ENCODE data around the gene PRTG. TPM values are rescaled to one million over a fixed set of nuclear protein-coding genes. Genes with fewer than 3 reads are reported as not detected.

PRTG gene
- total RNA-seq, 1 donor from 2014 or later: under 0.01 TPM

GRCh38 chr15:55638764-55639163 is 104.2 kb downstream of the PRTG start:
- Histone ChIP-seq H3K27me3 (ENCODE audit: control insufficient read depth, insufficient read depth, low read length) (no peaks in the 10 kb centered on the region), H3K4me3 (ENCODE audit: low read depth, low read length) (no peak overlapping the region), H3K36me3 (ENCODE audit: control insufficient read depth, insufficient read depth, low read length) (no peaks in the 10 kb centered on the region)
- DNase-seq (ENCODE audit: low read depth): no peak
- FAIRE-seq: no peak
- TF ChIP-seq CTCF (IDR thresholded peaks at IDR 0.05; ENCODE audit: insufficient read depth, low read length, severe bottlenecking): no peak

GRCh38 chr15:55637086-55637485 is 105.9 kb downstream of the PRTG start:
- H3K36me3 ChIP-seq (ENCODE audit: control insufficient read depth, insufficient read depth, low read length): no peaks in the 10 kb centered on the region
- H3K4me3 ChIP-seq (ENCODE audit: low read depth, low read length): no peak overlapping the region
- DNase-seq (ENCODE audit: low read depth) (no peak), FAIRE-seq (no peak)
- TF ChIP-seq CTCF (IDR thresholded peaks at IDR 0.05; ENCODE audit: insufficient read depth, low read length, severe bottlenecking): no peak
- no peaks in the 10 kb centered on the region for H3K27me3 ChIP-seq (ENCODE audit: control insufficient read depth, insufficient read depth, low read length)

GRCh38 chr15:55633731-55634130 is 109.2 kb downstream of the PRTG start:
- no peak overlapping the region for H3K4me3 ChIP-seq (ENCODE audit: low read depth, low read length)
- no peaks in the 10 kb centered on the region for H3K36me3 ChIP-seq (ENCODE audit: control insufficient read depth, insufficient read depth, low read length)
- FAIRE-seq: no peak
- no peaks in the 10 kb centered on the region for H3K27me3 ChIP-seq (ENCODE audit: control insufficient read depth, insufficient read depth, low read length)
- DNase-seq (ENCODE audit: low read depth): no peak
- no peak for TF ChIP-seq CTCF (IDR thresholded peaks at IDR 0.05; ENCODE audit: insufficient read depth, low read length, severe bottlenecking)

GRCh38 chr15:55632434-55632833 is 110.5 kb downstream of the PRTG start:
- no peak for DNase-seq (ENCODE audit: low read depth)
- FAIRE-seq: no peak
- Histone ChIP-seq H3K36me3 (ENCODE audit: control insufficient read depth, insufficient read depth, low read length) (no peaks in the 10 kb centered on the region), H3K4me3 (ENCODE audit: low read depth, low read length) (no peak overlapping the region), H3K27me3 (ENCODE audit: control insufficient read depth, insufficient read depth, low read length) (no peaks in the 10 kb centered on the region)
- no peak for TF ChIP-seq CTCF (IDR thresholded peaks at IDR 0.05; ENCODE audit: insufficient read depth, low read length, severe bottlenecking)

- Histone ChIP-seq H3K27me3 (ENCODE audit: control insufficient read depth, insufficient read depth, low read length) (no peaks in the 10 kb centered on the region), H3K4me3 (ENCODE audit: low read depth, low read length) (no peak overlapping the region), H3K36me3 (ENCODE audit: control insufficient read depth, insufficient read depth, low read length) (no peaks in the 10 kb centered on the region)
- no peak for TF ChIP-seq CTCF (IDR thresholded peaks at IDR 0.05; ENCODE audit: insufficient read depth, low read length, severe bottlenecking)
- no peak for FAIRE-seq
- DNase-seq (ENCODE audit: low read depth): no peak
These were observed 112.1 kb downstream of the PRTG start for GRCh38 chr15:55630858-55631257.

- no peak for TF ChIP-seq CTCF (IDR thresholded peaks at IDR 0.05; ENCODE audit: insufficient read depth, low read length, severe bottlenecking)
- Histone ChIP-seq H3K36me3 (ENCODE audit: control insufficient read depth, insufficient read depth, low read length) (no peaks in the 10 kb centered on the region), H3K27me3 (ENCODE audit: control insufficient read depth, insufficient read depth, low read length) (no peaks in the 10 kb centered on the region), H3K4me3 (ENCODE audit: low read depth, low read length) (no peak overlapping the region)
- FAIRE-seq (no peak), DNase-seq (ENCODE audit: low read depth) (no peak)
These were observed 114.6 kb downstream of the PRTG start for GRCh38 chr15:55628369-55628730.
